Brain pericyte (primary cell): ENCODE data around the gene PEF1.

Source experiments
- DNase-seq: peaks from one replicate; pipeline ENCODE4 v3.0.0-alpha.2; 2012; ENCODE audit warnings: low read depth, low spot score

Gene PEF1

DNA sequence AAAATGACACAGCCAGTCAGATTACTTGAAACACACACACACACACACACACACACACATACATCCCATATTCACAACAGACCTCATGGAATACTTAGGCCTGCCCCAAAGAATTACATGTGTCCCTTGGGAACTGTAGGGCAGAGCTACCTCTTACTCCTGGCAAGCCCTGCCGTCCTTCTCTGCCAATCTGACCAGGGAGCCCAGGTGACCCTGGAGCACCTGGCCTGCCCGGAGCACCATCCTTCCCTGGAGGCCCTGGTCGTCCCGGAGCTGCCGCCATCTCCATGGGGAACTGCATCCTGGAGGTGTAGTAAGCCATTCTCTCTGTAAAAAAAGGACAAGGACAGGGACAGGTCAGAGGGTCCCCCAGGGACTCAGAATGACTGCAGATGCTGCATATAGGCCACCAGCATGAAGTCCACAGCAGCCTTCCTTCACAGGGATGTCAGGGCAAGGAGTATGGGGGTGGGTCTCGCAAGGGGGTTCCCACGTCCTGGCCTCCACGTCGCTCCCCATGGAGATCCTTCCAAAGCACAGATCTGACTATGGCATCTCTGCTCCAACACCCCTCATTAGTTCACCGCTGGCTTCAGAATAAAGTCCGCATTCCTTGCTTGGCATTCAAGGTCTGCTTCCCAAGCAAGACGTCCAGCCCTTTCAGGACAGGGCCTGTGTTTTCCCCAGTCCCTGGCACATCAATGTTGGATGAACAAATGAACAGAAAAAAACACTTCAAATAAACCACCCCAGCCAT, 9.2 kb upstream of the PEF1 start:
- no peak for DNase-seq

DNA sequence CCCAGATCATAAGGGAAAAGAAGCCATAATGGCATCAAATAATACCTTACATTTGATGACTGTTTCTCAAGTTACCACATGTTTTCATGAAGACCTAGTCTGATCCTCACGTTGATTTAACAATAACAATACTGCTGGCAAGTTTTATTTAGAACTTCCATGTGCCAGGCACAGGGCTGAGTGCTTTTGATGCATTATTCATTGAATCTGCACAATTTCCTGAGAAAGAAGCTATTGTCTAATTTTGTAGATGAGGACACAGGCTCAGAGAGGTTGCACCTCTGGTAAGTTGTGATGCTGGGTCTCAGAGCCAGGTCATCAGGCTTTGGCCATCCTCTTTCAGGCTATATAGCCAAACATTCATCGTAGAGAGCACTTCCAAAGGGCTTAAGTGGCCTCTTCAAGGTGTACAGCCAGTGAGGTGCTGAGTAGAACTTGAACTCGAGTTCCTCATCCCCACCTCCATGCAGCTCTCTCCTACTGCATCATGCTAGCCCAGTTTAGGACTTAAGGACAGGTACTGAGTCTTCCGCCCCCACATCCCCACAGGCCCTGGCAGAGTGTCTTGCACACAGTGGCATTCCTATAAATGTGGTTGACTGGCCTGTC, 8.3 kb upstream of the PEF1 start:
- DNase-seq: no peak

DNA sequence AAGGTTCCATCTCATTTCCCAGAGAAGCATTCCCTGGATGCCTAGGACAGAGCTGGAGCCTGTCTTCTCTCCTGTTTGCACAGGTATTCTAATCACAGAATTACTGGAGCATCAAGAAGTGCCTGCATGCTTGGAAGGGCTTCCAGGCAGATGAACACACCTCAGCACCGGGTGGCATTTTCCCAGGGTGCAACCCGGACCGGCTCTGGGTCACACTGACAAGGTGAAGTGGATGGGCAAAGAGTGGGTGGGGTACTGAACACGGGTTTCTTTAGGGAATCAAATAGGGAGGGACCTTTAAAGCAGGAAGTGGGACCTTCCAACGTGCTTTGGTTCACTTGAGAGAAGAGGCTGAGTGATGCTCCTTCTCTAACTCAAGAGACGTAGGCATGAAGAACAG, 7.1 kb upstream of the PEF1 start:
- DNase-seq: no peak

DNA sequence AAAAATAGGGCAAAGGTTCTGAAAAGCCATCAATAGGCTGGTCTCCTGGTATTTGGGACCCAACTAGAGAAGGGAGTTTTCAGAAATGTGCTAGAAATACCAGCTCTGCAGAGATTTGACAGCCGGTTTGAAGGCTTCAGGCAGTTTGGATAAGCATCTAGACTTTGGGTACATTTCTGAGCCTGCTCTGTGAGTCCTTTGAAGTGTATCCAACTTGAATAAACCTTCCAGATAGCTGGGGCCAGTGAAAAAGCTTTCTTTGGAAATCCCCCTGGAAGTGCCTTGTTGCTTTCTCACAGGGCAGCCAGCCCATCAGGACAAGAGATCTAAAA, 6.4 kb upstream of the PEF1 start:
- no peak for DNase-seq

DNA sequence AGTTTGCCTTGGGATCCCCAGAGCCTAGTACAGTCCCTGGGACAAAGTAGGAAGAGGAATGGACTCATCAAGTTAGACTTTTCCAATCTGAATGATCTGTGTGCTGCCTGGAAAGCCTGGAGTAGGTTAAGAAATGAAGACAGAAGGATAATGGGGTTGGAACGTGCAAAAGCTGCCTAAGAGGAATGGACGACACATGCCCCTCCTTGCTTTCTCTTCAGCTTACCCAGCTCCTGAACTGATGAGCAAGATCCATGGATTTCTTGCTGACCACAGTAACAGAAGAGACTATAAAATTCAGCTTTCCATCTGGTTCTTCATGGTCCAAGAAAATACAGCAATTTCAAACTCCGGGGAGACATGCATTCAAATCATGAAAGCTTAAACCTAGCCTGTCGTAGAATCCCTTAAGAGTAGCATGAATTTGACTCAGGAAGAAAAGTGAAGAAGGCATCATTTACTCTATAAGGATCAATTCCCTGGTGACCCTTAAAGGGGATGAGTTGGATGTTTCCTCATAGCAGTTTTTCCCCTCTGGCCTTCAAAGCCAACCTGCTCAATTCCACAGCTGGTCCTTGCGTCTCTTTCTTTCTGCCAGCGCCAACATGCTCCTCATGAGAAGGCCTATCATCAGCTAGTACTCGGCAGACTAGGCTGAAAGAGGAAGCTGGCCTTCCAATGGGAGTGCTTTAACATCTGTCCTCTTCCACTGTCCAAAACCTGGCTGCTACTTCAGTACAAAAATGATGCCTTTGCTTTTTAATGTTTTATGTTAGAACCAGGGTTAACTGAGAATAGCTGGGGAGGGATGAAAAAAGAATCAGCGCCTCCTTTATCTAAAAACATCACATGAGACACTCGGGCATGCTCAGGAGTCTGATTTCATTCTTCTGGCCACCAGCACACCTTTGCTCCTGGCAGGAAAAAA, 5.7 kb upstream of the PEF1 start:
- no peak for DNase-seq

DNA sequence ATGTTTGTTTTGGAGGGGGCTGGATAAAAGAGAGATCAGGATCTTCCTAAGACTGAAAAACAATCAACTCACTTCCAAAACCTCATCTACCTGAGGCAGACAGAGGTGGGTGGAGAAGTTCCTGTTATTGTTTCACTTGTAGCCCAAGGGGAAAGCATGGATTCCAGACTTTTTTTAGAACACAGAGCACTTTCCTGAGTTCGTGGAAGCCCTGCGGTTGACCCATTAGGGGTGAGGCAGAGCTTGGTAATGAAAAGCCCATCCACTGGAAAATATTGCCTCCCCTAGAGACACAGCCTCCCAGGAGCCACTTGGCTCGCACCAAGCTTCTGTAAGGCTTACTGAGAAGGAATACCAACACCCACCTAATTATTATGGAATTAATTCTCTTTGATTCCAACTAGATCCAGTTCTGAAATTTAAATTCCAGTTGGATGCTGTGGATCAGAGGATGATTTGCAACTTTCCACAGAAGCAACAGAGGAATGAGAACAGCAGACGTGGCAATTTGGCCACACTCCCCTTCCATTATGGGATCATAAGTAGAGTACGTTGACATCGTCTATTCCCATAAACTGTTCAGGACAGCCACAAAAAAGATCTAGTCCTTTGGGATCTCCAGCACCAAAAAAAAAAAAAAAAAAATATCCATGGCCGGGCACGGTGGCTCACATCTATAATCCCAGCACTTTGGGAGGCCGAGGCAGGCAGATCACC, 4.1 kb upstream of the PEF1 start:
- no peak for DNase-seq

DNA sequence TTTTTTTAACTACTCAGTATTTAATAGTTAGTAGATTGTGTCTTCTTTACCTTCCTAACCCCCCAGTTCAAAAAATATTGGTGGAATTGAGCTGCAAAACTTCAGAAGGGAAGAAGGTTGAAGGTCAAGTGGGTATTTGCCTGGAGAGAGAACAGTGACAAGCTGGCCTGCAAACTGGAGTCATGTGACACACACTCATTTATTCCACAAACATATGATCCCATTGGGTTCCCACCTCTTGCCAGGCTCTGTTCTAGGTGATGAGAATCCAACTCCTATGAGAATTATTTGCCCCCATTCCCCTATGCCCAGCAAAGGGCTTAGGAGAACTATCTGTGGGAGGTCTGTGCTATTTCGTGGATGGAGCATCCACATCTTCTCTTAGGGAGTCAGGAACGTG, 3.5 kb upstream of the PEF1 start:
- DNase-seq: no peak

DNA sequence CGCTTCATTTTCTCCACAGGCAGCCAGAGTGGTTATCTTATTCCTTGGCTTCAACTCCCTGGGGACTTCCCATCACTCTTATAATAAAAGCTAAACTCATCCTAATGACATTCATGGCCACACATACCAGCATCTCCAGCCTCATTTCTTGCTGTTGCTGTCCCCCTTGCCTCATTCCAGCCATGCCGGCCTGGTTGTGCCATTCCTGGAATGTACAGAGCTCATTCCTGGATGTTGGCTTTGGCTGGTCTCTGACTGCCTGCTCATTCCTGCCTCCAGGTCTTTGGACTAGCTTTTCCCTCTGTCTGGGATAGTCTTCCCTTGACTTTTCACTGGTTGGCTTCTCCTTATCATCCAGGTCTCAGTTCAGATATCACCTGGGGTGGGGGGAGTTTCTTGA, 2.4 kb upstream of the PEF1 start:
- DNase-seq: no peak

DNA sequence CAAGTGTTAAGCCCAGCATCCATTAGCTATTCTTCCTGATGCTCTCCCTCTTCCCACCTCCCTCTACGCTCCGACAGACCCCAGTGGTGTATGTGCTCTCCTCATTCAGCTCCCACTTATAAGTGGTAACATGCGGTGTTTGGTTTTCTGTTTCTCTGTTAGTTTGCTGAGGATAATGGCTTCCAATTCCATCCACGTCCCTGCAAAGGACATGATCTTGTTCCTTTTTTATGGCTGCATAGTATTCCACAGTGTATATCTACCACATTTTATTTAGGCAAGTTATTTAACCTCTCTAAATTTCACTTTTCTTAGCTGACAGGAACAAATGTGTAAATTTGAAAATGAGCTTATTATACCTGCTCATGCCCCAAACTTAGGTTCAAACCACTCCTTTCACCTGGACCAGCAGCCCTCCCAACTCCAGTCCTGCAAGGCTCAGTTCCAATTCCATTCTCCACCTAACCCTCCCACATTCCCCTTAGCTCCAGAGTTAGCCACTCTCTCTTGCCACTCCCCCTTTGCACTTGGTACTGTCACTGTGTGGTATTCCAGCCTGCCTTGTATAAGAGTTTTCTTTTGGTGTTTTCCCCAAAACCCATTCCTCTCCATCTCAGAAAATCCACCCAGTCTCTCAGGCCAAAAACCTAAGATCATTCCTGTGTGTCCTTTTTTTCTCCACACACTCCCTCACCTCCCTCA, 1.7 kb upstream of the PEF1 start:
- no peak for DNase-seq

DNA sequence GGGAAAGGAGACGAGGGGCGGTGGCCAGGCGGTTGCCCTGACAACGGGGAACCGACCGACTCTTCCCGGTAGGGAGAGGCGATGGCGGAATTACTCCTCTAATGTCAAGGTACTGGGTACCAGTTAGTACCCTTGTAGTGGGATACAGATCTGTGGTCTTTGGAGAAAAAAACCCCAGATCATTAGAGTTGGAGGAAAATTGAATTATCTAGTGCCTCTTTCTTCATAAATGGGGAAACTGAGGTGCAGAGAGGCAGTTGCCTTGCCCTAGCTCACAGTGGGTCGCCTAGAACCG, 545 bp upstream of the PEF1 start:
- no peak for DNase-seq

DNA sequence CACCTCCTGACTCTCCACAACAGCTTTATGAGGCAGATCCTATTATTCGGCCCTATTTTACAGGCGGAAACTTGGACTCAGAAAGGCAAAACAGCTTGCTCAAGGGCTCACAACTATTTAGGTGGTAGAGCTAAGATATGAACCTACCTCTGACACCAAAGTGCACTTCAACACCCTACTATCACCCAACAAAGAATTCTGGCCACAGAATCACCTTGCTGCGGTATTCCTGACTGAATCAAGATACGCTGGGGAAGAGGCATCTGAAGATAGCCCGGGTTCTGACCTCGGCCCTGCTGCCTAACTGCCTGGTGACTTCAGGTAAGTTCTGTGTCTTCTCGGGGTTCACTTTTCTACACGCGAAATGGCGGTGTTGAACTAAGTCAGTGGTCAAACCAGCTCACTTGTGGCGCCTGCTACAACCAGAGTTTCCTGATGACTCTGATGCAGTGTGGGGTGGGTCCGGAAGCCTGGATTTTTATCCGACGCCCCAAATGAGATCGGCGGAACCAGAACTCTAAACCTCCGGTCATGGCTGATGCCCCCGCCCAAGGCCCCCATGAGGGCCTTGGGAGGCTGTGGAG, 608 bp downstream of the PEF1 start:
- DNase-seq: no peak

DNA sequence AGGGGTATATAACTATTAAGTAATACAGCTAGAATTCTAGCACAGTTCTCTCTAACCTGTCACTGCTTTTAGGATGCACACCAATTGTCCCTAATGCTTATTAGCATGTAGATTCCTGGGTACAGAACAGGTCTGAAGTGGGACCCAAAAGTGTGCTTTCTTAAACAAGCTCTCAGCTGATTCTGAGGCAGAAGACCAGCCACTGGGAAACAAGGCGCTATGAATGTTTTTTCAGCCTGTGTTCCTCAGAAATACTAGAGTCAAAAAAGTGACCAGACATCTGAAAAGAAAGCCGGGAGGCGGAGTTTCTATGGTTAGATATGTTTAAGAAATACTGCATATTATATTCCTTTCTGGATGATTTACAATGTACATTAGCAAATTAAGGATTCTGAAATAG, 1.8 kb downstream of the PEF1 start:
- no peak for DNase-seq

DNA sequence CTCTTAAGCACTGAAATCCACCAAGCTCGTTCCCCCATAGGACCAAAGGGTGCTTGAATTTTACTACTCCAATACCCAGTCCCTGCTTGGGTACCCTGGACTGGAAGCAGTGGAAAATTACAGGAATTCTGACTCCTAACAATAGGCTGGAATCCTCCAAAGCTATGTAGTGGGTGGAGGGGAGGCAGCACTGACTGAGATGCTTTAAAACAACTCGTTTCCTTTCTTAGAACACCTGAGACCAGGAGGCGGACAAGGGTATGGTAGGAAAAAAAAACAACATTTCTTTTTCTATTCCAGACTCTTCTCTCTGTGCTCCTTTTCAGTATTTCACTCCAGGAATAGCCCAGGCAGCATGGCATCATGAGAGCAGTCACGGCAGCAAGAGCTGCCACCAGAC, 2.3 kb downstream of the PEF1 start:
- no peak for DNase-seq

DNA sequence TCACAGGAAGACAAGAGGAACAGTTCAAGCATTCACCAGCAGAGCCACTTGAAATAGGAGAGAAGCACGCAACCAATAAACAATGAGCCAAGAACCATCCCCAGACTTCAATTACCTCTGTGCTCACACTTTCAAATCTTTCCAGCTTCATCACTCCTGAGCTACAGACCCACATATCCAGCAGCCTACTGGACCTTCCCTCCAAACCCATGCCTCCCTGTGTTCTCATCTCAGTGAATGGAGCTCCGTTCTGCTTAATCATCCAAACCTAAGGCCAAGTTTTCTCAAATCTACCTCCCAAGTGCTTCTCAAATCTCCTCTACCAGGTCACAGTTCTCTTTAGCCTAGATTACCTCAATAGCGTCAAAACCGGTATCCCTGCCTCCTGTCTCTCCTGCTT, 3.7 kb downstream of the PEF1 start:
- no peak for DNase-seq

DNA sequence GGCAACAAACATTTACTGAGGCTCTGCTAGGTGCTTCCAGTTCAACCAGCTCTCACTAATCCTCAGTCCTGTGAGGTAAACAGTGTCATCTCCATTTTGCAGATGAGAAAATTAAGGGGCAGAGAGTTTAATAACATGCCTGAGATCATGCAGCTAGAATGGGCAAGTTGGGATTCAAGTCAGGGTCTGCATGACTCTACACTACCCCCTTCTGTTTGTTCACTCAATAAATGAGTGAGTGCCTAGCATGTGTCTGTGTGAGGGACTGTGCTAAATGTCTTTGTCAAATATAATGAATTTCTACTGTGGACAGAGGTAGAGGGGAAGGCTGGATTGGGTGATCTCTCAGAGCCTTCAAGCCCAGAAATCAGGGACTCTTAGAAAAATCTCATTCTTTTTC, 4.5 kb downstream of the PEF1 start:
- DNase-seq: no peak

DNA sequence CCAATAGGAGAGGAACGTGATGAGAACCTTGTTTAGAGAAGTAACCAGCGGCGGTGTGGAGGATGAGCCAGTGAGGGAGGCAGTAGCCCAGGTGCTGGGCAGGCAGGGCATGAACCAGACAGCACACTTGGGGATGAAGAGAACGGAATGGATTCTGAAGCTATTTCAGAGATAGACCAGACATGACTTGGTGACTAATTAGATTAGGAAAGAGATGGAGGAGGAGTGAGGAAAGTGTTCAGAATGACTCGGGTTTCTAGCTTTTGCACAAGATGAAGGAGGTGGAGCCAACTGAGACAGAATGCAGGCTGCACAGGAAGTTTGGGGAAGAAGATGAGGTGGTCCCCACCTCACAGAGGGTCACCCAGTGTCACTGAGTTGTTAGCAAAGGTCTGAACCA, 5.1 kb downstream of the PEF1 start:
- no peak for DNase-seq

DNA sequence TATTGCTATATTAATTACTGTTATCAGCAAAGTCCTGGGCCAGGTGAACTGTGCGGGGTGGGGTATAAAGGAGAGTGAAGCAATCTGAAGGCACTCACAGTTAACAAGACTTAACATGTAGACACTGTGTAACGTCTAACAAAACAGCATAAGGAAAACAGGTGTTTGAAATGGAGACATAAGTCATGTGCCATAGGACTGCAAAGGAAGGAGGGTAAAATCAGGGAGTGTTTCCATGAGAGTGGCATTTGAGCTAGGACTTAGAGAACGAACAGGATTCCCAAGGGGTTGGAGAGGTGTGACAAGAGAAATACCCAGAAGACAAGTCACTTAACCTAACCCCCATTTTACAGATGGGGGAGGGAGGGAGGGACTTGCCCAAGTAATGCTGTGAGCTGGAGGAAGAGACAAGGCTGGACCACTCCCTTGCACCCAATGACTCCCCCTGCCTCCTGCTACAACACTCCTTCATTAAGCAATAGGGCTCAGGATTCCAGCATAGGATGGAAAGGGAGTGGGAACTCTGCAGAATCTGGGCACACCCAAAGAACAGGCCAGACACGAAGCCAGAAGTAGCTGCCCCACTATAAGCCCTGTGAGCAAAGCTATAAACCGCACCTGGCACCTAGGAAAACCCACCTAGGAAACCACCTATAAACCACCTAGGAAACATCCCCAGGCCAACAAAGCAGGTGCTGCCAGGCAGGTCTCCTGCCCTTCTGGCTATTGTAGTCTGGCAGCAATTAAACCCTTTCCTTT, 6.6 kb downstream of the PEF1 start:
- no peak for DNase-seq

DNA sequence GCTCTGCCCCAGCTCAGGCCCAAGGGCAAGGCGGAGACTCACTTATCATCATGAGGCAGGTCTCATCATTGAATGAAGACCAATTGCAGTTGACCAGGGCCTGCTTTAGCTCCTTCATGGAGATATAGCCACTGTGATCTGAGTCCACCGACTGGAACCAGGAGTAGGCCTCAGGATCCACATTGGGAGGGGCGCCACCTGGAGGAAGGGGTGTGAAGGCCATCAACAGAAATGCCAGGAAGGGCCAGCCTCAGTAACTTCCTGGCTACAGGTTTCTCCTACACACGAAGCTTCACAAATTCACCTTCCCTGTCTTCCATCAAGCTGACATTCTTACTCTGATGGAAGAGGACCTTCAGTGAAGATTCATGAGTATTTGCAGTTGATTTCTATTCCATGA, 11.6 kb downstream of the PEF1 start:
- no peak for DNase-seq

DNA sequence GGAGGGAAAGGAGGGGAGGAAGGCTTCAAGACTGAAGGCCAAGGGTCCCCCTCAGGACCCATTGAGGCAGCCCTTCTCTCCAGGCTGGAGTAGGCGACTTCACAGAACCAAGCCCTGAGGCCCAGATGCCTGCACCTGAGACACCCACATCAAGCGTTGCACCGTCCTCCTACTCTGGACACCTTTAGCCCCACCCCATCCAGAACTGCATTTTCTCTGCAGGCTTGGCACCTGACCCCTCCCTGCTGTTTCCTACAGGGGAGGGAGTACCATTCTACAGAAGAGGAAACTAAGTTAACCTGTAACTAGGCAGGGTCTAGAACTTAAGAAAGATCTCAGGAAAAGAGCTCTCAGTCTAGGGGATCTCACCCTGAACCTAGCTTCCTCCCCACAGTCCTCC, 12.0 kb downstream of the PEF1 start:
- no peak for DNase-seq

DNA sequence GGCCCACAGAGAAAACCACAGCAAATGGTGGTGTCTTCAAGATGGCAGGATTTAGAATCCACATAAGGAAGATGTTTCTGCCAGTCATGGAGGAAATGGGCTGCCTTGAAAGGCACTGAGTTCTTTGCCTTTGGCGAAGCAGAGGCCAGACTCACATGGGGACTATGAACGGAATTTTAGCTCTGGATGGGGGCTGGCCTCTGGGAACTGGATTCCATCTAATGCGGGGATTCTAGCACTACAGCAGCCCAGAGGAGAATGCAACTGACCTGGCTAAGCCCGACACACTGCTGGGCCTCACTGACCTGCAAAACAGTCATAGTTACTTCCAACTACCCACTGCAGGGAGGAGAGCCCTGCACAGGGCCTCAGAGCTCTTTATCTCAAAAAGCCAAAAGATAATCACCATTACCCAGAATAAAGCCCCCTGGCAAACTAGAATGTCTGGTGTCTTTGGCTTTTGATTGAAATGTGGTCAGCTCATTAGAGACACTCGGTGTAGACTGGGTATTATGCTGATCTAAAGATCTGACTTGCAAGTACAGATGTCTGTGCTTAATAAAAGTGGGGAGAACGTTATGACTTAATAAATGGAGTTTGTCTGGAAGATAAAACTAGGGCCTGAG, 15.6 kb downstream of the PEF1 start:
- no peak for DNase-seq
